CD4-positive, alpha-beta T cell treated with Interleukin-6 for 4 hours (primary cell): ENCODE data around the gene PTPRN2.
"Not testable (repeated sequence)": the region's sequence is repeated elsewhere in the genome, so short reads cannot be mapped to it uniquely, and the experiment has no call there.

Source experiments
- DNase-seq: peaks from one replicate; pipeline ENCODE4 v3.0.0-alpha.2; 2020; ENCODE audit warnings: mixed read lengths

Gene PTPRN2

GRCh38 chr7:157903296-157903695, 684.3 kb downstream of the PTPRN2 start:
- no peak for DNase-seq

- not testable (repeated sequence) for DNase-seq
Observed at GRCh38 chr7:157901816-157902610, 685.6 kb downstream of the PTPRN2 start.

- DNase-seq = no peak
Observed at GRCh38 chr7:157901166-157901565, 686.5 kb downstream of the PTPRN2 start.

DNA sequence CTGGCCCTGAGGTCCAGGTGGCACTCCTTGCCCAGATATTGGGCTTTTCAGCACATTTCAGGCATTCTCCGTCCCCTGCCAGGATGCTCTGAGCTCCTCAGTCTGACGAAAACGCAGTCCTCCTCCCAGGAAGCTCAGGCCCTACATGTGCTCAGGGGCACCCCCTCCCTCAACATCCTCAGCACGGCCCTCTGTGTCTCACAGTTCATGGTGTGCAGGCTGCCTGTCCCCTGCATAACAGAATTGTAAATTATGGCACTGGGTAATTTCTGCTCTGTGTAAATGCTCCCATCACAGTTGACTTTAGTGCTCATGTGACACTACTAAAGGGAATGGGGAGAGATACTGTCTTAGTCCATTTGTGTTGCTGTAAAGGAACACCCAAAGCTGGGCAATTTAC, 687.1 kb downstream of the PTPRN2 start:
- DNase-seq = no peak

- DNase-seq = no peak
Observed at GRCh38 chr7:157900011-157900410, 687.6 kb downstream of the PTPRN2 start.

DNA sequence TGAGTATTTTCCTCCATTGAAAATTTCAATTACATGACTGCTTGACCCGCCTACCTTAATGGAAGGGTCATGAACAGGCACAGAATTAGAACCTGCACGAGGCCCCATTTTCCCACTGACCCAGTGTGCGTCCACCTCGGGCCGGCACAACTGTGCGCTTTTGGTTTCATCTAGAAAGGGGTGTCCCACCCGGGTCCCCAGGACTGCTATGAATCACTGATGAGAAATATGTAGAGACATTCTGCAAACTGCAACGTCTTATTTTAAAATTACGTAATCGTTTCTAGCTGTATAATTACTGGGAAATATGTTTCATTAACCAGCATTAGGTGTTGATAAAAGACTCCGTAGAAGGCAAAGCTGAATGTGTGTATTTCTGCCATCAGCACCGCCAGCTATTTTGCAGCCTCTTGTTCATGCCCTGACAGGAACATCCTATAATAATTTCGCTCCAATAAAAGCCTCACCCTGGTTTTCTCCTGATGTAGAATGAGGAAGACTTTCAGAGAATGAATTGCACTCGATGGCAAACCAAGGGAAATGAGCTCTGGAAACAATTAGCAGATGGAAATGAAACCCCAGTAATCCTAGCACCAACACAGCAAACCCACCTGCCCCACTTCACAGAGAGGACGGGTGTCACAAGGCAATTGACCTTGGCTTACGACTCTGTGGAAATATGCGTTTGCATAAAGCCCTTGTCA, 688.7 kb downstream of the PTPRN2 start:
- DNase-seq = no peak

DNA sequence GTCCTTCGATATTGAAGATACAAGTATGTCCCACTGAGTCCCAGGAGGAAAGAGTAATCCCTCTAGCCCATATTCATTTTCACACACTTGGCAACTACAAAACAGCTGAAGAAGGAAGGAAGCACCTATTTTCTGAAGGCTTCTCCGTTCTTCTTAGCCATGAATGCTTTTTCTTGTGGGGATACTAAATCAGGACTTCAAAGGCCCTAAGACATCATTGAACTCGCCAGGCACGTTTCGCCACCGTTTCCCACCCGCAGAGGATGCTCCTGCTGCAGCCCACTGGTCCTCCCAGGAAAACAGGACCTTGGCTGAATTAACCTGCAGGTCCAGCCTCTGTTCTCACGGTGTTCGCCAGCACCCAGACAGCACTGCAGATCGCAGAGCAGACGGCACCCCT, 689.4 kb downstream of the PTPRN2 start:
- DNase-seq = no peak

- DNase-seq = no peak
Observed at GRCh38 chr7:157897681-157898080, 689.9 kb downstream of the PTPRN2 start.

DNA sequence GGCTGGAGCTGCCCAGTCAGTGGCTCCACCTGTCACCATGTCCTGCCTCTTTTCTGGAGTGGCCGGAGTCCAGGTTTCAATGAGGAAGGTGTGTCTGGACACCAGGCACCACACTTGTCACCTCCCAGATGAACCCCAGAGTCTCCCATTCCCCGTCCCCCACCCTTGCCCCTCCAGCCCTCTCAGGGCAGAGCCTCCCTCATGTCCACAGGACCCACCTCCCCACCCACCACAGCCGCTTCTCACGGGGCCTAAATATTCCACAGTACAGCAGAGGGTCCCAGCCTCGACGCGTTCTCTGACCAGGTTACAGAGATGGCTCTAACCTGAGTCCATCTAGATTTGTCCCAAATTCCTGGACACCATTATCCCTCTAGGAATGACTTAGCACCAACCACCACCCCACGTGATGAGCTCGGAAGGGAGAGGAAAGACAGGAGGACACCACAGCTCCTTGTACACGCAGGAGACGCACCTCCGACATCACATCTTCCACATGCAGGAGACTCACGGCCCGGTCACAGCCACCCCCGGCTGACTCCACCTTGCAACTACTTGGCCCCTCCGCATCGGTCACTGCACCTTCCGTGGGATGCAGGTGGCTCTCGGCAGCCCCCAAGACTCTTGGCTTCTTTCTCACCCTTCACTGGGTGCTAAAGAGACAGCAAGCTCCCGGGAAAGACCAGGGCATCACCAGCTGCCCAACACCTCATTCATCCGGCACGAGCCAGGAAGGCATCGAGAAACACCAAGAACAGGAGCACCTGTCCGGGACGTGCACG, 690.7 kb downstream of the PTPRN2 start:
- no peak for DNase-seq

GRCh38 chr7:157896376-157896675, 691.3 kb downstream of the PTPRN2 start:
- DNase-seq = not testable (repeated sequence)

DNA sequence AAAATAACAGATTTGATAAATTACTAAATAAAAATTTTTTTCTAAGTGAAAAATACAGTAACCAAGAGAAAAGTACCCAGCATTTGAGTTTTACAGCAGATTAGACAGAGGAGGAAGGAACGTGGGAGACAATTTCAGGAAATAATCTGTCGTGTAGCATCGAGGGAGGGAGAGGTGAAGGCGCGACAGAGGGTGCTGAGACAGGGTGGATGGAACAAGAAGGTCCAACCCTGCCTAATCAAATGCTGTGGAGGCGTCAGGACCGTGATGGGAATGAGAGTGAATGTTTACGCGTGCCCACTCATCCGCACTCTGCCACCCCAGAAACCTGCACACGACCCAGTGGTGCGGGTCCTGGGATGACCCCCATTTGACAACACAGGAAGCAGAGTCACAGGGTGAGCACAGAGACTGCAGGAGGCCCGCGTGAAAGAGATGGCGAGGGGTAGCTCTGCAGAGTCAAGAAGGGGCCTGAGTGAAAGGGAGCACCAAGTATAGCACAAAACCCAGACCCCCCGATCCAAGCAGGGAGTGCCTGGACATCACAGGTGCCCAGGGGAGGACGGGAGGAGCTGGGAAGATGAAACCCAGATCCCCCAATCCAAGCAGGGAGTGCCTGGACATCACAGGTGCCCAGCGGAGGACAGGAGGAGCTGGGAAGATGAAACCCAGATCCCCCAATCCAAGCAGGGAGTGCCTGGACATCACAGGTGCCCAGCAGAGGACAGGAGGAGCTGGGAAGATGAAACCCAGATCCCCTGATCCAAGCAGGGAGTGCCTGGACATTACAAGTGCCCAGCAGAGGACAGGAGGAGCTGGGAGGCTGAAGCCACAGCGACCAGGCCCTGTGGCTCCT, 691.9 kb downstream of the PTPRN2 start:
- no peak for DNase-seq

DNA sequence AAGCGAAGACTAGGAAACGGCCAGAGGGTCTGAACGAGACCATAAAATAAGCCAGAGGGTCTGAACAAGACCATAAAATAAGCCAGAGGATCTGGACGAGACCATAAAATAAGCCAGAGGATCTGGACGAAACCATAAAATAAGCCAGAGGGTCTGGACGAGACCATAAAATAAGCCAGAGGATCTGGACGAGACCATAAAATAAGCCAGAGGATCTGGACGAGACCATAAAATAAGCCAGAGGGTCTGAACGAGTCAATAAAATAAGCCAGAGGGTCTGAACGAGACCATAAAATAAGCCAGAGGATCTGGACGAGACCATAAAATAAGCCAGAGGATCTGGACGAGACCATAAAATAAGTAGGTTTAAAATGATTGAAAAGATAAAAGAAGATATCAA, 692.5 kb downstream of the PTPRN2 start:
- DNase-seq = not testable (repeated sequence)

GRCh38 chr7:157893535-157894044, 694.0 kb downstream of the PTPRN2 start:
- DNase-seq = no peak

- DNase-seq = no peak
Observed at GRCh38 chr7:157892751-157893523, 694.7 kb downstream of the PTPRN2 start.

DNA sequence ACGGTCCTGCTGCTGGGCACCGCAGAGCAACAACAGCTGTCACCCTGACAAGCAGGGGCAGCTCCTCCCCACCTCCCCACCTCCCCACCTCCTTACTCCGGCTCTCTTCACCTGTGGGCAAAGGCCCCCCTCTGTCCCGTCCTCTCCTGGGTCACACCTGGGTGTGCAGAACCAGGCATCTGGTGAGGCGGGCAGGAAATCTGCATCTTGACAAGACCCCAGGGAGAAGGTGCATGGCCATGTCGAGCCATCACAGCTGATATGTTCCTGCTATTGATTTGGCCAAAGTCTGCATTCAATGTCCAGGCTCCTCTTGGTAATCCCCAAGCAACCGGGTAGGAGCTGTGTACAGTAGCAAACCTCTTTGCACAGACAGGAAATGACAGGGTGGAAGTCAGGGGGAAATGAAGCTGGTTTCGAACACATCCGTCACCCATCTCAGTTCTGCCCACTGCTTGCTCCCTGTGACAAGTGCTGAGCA, 696.7 kb downstream of the PTPRN2 start:
- DNase-seq = peak; percentile 37

GRCh38 chr7:157889480-157889879, 698.1 kb downstream of the PTPRN2 start:
- DNase-seq = no peak

- DNase-seq = no peak
Observed at GRCh38 chr7:157888579-157888978, 699.0 kb downstream of the PTPRN2 start.

DNA sequence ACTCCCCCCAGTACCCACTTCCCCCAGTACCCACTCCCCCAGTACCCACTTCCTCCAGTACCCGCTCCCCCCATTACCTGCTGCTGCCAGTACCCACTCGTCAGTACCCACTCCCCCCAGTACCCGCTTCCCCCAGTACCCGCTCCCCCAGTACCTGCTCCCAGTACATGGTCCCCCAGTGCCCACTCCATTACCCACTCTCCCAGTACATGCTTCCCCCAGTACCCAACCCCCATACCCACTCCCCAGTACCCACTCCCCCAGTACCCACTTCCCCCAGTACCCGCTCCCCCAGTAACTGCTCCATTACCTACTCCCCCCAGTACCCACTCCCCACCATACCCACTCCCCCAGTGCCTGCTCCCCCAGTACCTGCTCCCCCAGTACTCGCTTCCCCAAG, 700.2 kb downstream of the PTPRN2 start:
- no peak for DNase-seq

DNA sequence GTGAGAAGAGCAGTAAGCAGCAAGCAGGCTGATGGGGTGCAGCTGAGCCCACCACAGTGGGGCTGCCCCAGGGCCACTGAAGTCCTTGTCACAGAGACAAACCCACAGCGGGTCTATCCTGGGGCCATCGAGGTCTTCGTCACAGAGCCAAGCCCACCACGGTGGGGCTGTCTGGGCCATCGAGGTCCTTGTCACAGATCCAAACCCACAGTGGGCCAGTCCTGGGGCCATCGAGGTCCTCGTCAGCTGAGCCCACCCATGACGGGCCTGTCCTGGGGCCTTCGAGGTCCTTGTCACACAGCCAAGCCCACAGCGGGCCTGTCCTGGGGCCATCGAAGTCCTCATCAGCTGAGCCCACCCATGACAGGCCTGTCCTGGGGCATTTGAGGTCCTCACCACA, 700.9 kb downstream of the PTPRN2 start:
- DNase-seq = no peak

- no peak for DNase-seq
Observed at GRCh38 chr7:157886266-157886665, 701.4 kb downstream of the PTPRN2 start.

- no peak for DNase-seq
Observed at GRCh38 chr7:157885140-157885539, 702.5 kb downstream of the PTPRN2 start.
